SW 1271 (cell line): ENCODE data around the gene TRIM44.
"Not testable (repeated sequence)": the region's sequence is repeated elsewhere in the genome, so short reads cannot be mapped to it uniquely, and the experiment has no call there.

Experiments
- DNase-seq, 2 experiments: peaks; one replicate each; lab custom pipeline; 2025; lab: John Stamatoyannopoulos, UW

The TRIM44 gene

DNA sequence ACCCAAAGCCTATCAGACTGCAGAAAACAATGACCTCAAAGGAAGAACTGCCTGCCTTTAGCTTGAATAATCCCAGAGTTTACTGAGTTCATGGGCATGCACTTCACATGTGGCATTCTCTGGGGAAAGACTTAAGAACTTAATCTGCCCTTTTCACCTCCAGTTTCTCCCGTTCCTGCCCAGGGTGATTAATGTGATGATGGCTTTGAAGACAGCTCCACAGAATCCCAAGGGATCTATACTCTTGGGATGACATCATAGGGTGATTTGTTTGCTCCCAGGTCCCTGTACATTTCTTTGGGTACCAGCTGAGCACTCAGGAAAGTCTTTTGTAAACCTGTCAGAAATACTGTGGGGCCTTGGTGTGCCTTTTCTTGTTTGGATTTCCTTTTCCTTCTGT is 30.3 kb upstream of the TRIM44 start:
- no peak for DNase-seq

DNA sequence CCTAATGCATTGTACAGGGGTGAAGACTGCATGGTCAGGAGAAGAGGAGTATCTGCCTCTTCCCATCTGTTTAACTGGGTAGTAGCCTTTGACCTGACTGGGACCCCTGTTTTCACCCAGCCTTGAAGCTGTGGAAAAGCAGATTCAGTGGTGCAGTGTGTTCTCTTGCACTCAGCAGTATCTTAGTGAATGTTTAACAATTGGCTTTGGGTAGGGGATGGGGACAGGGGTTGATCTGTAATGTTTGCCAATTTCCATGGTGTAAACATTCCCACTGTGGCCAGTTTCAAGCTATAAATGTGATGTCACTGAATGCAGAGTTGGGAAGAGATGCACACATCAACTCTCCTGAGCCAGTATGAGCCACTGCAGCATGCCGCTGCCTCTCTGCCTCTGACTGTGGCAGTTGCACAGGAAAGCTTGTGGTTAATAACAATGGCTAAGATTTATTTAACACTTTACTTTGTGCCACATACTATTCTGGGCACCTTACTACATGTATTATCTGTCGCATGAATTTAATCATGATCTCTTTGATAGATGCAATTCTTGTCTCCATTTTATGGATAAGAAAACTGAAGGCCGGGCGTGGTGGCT is 28.6 kb upstream of the TRIM44 start:
- DNase-seq: no peak

DNA sequence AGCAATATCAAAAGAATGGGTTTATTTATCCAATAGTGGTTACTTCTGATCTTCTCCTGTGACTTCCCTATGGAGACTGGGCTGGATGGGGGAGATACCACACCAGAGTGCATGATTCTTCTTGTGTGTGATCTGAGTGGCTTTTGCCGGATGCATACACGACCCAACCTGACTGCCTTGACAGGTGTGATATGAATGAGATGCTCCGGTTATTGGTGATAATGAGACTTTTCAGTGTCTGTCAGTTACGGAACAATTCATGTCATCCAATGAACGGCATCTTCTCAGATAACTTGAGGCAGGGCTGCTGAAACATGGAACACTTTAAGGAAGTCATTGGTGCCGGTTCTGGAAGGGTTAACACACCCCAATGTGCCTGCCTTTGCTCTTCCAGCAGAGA is 26.6 kb upstream of the TRIM44 start:
- DNase-seq: no peak

DNA sequence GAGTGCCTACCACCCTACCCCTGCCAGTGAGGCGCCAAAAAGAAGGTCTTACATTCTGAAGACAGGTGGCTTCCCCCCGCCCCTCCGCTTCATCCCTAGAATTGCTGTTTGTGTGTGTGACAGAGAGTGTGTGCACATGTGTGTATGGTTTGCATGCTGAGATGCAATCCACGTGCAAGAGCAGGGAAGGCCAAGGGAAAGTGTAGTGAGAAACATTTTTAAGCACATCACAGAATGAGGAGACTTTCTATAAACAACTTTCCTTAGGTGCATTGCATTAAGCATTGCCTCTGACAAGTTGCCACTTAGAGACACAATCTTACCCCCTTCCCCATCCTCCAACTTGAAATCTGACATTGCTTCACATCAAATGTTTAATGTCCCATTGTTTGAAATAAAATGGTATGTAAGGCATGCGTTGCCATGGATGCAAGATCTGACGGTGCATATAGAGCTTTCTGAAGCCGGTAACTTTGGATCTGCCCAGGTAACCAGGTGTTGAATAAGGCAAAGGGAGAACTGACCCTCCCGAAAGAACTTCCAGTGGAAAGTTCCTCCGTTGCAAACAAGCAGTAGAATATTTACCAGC is 22.9 kb upstream of the TRIM44 start:
- DNase-seq: no peak

DNA sequence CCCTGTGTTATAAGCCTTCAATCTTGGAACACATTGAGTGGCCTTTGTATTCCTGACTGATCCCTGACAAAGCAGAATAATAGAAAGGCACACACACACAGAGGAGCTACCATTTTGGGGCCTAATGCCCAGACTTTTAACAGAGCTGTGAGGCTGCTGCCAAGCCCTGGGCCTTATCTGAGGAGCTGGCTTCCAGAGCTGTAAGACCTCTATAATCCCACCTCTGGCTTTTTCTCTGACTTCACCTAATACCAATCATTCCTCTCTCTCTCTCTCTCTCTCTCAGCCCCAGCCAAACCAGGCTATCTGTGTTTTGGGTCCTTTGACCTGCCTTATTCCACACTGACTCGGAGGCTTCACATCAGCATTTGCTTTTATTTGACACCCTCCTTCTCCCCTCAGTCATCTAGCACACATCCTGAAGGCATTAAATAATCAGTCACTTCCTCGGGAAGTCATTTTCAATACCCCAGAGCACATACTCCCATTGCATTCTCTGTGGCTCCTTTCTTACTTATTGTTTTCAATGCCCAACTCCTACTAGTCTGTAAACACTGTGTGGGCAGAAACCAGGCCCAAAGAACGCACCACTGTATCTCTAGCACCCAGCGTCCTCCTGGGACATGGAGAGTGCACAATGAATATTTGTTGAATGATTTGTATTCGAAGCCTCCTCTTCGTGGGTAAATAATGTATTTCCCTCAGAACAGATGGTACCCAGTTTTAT is 21.2 kb upstream of the TRIM44 start:
- DNase-seq: no peak

DNA sequence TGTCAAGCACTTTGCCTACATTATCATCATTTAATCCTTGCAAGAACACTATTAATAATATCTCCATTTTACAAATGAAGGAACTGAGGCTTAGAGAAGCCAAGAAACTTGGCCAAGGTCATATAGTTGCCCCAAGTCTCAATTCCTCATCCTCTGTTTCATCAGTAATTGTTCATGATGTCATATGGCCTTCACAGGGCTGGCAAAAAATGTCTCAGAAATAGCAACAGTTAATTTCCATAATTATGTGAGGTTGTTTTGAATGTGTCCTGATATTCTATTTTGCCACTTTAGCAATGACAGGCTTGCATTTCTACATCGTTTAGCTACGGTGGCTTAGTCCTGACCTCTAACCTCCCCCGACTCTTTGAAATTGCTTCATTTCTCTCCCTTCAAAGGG is 20.6 kb upstream of the TRIM44 start:
- DNase-seq: no peak

DNA sequence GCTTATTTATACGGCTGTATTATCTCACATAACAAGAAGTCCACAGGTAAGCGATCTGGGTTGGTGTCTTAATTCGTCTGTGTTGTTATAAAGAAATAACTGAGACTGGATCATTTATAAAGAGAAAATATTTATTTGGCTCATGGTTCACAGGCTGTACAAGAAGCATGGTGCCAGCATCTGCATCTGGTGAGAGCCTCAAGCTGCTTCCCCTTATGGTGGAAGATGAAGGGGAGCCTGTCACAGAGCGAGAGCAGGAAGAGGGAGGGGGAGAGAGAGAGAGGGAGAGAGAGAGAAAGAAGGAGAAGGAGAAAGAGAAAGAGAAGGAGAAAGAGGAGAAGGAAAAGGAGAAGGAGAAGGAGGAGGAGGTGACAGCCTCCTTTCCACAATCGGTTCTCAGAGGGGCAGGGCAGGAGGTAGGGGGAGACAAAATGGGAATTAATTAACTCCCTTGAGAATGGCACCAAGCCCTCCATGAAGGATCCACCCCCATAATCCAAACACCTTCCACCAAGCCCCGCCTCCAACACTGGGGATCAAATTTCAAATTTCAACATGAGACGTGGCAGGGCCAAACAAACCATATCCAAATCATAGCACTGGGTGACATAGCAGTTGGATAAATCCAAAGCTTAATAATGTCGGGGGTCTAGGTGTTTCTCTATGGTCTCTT is 15.0 kb upstream of the TRIM44 start:
- DNase-seq: no peak

DNA sequence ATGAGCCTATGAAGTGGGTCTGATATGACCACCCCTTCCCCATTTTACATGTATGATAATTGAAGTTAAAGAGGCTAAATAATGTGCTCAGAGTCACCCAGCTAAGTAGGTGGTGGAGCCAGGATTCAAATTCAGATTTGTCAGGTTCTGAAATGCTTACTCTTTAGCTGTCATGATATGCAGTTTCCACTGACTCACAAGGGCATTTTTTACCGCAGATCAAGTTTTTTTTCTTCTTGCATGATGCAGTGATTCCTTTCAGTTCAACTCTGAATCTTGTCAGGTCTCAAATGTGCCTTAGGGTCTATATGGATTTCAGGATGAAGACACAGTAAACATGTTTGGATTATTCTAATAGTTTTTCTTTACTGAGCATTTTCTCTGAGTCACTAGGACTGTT is 12.6 kb upstream of the TRIM44 start:
- DNase-seq: no peak

DNA sequence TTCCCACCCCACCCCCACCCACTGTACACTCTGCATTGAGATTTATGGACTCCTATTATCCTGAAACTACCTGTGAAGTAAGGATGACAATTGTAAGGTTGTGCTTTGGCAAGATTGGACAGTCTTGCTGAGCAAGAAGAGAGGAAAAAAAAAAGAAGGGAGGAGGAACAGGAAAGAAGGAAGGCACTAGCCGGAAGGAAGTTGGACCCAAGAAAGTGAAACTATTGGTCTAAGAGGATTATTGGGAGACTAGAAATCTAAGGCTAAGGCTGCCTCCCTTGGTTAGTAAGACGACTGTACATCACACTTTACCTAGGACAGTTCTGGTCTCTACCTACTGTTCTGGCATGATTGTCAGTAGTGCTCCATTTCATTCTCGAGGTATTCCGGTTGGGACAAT is 12.1 kb upstream of the TRIM44 start:
- DNase-seq: no peak

DNA sequence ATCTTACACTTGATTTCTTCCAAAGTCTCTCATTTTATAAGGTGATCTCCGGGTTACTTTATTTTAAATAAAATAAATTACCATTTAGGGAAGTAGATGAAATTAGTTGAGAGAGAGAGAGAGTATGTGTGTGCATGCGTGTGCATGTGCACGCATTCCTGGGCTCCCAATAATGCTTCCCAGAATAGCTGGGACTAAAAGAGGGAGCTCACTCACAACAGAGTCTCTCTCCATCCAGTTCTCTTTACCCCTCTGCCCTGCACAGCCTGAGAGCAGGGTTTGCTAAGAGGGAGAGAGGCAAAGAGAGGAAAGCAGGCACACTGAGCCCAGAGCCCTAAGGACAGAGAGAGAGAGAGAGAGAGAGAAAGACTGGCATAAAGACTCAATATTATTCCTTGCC is 11.3 kb upstream of the TRIM44 start:
- DNase-seq: no peak

DNA sequence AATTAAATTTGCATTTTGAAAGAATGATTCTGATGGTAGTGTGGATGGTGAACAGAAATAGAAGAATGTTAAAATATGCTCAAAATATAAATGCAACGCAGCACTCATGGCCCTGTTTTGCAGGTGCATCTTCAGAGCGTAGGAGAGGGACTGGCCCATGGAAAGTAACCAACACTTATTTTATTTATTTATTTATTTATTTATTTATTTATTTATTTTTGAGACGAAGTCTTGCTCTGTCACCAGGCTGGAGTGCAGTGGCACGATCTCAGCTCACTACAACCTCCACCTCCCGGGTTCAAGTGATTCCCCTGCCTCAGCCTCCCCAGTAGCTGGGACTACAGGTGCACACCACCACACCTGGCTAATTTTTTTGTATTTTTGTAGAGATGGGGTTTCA is 9.8 kb upstream of the TRIM44 start:
- not testable (repeated sequence) for DNase-seq

DNA sequence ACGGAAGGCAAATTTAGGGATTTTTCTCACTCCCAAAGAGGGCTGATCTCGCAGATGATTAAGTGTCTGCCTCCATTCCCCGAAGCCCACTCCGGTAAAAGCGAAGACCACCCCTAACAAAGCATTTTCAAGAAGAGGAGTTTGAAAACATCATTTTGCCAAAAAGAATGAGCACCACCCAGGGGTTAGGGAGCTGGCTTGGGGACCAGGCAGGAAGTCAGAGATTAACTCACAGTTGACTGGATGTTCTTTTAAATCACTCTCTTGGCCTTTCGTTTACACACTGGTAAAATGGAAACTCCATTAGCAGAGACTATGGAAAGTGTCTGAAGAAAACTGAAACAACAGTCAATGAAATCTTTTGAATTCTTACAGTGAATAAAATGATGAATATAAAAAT is 7.9 kb upstream of the TRIM44 start:
- no peak for DNase-seq

DNA sequence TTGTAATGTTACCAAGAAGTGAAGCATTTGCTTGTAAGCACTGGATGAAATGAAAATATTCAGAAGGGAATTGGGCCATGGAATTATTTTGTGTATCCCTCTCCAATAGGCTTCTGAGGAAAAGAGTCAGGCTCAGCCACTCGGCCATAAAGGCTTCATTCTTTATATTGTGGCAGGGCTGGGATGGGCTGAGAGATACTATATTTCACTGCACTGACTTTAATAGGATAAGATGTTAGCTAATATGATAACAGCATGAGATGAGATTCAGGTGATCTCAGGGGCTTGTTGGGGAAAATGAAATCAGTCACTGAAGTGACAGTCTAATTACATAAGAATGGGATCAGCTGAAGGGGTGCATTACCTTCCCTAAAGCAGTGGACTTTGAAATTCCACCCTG is 7.3 kb upstream of the TRIM44 start:
- DNase-seq: no peak

DNA sequence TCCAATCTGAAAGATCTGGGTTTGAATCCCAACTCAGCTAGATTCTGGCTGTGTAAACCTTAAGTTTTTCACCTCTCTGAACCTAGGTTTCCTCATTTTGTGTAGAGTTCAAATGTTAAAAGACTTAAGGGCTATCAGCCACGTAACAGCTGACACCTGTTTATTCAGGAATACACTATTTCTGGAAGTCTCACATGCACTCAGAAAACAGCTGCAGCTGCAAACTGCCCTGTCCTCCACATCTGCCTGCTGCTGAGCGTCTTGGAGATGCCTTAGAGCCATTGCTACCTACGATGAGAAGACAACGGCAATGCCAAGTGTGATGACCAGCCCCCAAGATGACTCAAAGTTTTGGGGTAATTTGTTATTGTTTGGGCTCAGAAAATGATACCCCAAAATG is 6.7 kb upstream of the TRIM44 start:
- DNase-seq: no peak

DNA sequence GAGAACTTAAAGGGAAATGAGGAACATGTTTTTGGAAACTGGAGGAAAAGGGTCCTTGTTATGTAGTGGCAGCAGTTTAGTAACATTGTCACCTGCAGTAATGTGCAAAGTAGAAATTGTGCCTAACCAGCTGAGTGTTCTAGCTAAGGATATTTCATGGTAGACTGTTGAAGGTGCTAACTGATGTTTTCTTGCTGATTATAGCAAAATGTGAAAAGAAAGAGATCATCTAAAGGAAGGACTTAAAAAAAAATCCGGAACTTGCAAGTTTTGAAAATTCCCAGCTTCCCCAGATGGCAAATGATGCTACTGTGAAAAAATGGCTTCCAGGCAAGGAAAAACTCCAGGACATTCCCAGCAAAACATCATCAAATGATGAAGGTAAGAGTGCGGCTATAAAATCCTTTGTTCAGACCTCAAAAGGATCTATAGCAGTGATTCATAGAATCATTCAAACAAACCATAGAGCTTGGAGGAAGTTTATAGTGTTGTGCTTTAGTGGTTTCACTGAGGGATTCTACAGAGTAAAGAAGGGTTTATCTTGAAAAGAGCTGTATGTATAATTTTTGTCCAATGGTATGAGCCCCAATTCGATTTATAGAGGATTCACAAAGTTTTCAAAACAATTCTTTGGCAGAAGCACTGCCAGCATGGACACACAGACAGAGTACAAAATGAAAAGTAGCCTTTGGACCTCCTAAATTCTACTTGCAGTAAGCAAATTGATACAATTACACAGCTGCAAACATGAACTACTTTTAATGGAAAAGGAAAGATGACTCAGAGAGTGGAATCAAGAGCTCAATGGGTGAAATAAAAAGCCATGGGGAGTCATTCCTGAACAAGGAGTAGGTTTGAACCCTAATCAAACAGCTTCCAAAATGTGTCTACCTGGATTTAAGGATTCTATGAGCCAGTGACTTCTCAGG is 4.3 kb upstream of the TRIM44 start:
- DNase-seq: no peak

DNA sequence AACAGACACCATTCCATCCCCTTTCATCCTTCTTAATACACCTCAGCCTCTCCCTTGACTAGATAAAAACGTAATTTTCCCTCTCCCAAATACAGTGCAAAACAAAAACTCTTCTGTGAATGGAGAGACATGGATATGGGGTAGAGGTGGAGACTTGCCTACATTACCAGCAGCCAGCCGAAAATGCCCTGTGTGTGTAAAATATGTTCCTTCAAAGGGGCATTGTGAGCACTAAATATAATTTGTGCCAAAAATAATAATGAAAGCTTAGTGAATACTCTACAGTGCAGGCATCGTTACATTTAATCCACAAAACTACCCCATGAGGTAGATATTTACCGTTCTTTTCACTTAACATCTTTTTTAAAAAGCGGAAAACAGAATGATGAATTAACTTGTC is 1.0 kb upstream of the TRIM44 start:
- no peak for DNase-seq

DNA sequence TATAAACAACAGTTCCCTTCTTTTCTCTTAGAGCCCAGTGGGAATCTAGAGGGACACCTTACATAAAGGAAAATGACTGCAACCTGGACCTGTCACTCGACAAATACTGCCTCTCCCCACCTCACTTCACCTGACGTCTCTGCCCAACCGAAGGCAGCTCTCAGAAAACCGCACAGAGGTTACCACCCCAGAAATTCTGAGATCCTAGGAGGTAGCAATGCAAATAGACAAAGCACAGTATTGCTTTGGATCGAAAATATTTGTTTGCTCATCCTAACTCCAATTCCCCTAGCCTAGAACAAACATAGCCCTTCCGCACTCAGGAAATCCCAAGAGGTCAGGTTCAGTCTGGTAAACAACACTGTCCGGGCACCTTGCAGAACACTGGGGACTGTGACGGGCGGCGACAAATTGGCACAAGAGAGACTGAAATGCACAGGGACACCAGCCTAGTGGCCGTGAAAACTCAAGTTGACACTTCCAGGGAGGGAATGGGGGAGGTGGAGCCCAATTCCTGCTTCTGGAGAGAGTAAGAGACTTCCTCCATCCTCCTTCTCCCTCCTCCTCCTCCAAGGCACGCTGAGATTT is 420 bp upstream of the TRIM44 start:
- no peak for DNase-seq

DNA sequence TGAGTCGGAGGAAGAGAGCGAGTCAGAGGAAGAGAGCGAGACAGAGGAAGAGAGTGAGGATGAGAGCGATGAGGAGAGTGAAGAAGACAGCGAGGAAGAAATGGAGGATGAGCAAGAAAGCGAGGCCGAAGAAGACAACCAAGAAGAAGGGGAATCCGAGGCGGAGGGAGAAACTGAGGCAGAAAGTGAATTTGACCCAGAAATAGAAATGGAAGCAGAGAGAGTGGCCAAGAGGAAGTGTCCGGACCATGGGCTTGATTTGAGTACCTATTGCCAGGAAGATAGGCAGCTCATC is 780 bp downstream of the TRIM44 start:
- DNase-seq: no peak

DNA sequence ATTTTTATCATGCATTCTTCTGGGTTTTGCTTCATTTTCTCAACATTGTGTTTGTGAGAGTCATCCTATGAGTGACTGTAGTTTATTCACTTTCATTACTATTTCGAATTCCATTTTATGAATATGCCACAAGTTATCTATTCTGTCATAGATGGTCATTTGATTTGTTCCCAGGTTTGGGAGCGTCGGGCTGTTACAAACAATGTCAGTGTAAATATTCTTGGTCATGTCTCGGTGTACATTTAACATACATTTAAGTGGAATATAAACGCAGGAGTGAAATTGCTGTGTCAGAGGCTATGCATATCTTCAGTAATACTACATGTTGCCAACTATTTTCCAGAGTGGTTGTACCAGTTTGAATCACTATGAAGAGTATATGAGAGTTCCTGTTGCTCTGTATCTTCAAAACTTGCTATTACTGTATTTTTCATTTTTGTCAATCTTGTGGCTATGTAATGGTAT is 2.4 kb downstream of the TRIM44 start:
- no peak for DNase-seq

DNA sequence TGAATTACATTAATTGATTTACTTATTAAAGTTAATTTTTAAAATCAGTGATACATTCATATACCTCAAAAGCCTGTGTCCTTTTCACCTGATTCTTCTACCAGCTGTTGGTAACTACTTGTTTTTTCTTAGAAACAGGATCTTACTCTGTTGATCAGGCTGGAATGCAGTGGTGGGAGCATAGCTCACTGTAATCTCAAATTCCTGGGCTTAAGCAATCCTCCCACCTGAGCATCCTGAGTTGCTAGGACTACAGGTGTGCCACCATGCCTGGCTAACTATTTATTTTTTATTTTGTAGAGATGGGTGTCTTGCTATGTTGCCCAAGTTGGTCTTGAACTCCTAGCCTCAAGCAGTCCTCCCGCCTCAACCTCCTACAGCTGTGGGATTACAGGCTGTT is 4.7 kb downstream of the TRIM44 start:
- DNase-seq: no peak

DNA sequence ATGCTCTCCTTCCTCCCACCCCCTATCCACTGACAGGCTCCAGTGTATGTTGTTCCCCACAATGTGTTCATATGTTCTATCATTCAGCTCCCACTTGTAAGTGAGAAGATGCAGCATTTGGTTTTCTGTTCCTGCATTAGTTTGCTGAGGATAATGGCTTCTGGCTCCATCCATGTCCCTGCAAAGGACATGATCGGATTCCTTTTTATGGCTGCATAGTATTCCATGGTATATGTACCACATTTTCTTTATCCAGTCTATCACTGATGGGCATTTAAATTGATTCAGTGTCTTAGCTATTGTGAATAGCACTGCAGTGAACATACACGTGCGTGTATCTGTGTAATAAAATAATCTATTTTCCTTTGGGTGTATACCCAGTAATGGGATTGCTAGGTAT is 5.8 kb downstream of the TRIM44 start:
- not testable (repeated sequence) for DNase-seq
